Mesenteric fat pad (tissue), 1 donor: Measurements from ENCODE around the gene HEXD. TPM values are rescaled to one million over a fixed set of nuclear protein-coding genes. Genes with fewer than 3 reads are reported as not detected.
"Not testable (repeated sequence)": the region's sequence is repeated elsewhere in the genome, so short reads cannot be mapped to it uniquely, and the experiment has no call there.

Source experiments
- DNase-seq: peaks from one replicate; pipeline ENCODE4 v3.0.0-alpha.2; 2020; ENCODE audit warnings: low spot score
- total RNA-seq: library from RNA; stranded (reverse); fragmentation: NEBNext Ultra II Directional; extraction: Animal tissue kit (Norgen Biotek cat#: 25700); gene quantifications from one replicate; pipeline ENCODE4 v1.2.1, GENCODE V29; 2021
- donor health status: DM: yes; HTN: yes; CAD: no.

Gene HEXD
- total RNA-seq, 1 donor from 2014 or later: 24.1 TPM

DNA sequence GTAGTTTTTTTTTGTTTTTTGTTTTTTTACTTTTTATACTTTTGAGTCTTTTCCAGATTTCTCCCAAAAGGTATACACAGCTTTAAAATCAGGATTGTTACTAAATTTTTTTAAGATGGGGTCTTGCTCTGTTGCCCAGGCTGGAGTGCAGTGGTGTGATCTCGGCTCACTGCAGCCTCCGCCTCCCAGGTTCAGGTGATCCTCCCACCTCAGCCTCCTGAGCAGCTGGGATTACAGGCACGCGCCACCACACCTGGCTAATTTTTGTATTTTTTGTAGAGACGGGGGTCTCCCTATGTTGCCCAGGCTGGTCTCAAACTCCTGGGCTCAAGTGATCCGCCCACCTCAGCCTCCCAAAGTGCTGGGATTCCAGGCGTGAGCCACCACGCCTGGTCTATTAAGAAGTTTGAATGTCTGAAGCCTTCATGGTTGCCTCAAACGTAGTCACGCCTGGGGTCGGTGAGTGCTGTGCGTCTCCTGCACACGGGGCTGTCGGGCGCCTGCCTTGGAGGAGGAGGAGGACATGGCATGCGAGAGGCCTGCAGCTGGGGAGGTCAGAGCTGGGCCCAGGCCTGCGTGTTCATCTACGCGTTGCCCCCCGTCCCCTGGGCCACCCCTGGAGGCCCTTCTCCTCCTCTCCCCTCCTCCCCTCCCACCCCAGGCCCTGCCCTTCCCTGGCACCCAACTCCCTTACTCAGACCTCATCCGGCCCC is 35.8 kb upstream of the HEXD start:
- not testable (repeated sequence) for DNase-seq

DNA sequence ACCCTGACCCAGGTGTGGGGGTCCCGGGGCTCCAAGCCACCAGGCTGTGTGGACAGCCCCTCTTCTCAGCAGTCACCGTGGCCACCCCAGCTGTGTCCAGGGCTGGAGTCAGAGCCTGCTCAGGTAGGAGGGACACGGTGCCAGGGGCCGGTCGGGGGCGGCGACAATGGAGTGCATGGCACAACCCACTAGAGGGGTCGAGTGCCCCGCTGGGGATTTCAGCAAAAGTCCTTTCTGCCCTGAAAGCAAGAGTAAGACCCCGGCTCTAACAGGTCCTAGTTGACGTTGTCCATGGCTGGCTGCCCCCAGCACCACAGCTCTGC is 35.3 kb upstream of the HEXD start:
- DNase-seq: no peak

DNA sequence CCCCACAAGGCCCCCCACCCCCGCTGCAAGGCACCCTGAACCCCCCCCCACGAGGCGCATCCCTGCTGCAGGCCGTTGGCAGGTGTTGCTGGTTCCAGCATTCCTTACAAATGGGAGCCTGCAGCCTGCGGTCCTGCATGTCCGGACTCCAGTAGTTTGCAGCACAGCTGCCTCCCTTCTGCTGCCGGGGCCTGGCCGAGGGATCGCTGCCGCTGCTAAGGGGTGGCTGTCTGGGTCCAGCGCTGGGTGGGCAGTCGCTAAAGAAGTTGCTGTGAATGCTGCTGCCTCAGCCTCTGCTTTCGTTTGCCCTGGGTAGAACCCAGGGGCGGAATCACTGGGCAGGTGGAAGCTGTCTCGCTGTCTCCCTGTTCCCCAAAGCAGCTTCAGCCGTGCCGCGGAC is 34.7 kb upstream of the HEXD start:
- no peak for DNase-seq

DNA sequence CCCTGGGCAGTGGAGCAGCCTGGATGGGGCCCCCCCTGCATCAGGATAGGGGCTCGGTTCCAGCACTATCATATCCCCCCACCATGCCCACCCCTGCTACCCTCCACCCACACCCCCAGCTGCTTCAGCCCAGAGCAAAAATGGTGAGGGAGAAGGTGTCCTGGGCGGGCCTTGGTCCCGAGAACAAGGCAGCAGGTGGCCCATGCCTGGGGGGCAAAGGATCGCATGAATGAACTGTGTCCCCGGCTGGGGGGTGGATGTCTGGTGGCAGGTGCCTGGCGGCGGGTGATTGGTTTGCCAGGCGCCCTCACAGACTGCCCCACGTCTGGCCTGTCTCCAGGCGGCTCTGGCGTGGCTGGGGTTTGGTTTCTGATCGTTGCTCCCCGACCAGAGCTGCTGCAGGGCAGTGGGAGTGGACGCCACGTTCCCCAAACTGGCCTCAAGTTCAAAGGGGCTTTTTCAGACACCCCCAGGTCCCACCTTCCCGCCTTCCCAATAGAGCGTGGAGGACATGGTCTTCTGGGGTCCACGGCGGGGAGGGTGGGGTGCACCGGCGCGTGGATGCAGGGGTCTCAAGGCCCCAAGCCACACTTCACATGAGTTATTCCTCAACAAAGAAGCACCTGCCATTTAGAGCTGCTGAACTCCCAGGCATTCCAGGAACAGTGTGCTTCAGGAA is 34.0 kb upstream of the HEXD start:
- DNase-seq: no peak

DNA sequence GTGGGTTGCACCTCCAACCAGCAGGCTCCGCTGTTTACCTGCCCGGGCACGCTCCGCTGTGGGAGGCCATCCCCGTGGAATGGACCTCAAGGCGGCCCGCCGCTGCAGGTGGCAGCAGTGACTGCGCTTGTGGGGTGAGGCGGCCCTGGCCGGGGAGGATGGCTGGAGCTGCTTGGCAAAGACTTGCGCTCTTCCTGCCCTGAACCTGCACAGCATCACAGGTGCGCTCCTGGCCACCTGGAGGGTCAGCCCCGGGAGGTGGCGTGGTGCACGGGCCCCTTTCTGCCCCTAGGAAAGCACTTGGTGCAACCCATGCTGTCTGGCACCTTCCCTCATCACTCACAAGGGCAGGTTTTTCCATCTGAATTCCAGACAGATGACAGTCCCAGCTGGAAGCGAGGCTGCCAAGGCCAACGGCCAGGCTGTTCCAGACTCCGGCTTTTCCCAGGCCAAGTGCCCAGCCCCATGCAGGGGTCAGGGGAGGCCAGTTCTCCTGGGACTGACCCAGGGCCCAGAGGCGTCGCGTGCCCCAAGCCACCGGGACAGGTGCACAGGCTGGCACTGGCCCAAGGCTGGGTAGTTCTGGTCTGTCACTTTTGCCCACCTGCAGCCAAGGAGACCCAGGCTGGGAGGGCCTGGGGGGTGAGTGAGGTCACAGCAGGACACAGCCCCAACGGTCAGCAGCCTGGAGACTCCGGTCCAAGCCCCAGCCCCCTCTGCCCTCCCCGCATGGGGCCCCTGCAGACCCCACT is 33.2 kb upstream of the HEXD start:
- DNase-seq: no peak

DNA sequence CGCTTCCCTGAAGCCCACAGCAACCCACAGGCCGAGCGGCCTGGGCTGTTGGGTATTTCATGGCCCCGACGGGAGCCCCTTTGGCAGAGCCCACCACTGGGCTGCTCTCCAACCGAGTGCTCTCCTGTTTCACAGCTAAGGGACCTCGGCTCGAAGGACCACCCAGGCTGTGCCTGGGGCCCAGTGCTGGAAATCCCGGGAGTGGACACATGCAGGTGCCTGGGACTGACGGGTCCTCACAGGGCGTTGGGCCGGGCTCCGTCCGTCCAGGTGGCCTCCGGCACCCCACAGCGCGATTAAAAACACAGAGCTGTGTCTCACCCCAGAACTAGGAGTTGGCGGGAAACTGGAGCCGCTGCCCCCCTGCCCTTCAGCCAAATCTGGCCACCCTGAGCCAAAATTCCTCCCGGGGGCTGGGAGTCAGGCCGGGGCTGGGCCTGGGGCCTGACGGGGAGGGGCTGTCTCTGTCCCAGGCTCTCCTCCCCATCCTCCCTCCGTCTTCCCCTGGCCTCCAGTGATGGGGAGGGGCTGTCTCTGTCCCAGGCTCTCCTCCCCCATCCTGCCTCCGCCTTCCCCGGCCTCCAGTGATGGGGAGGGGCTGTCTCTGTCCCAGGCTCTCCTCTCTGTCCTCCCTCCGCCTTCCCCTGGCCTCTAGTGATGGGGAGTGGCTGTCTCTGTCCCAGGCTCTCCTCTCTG is 32.4 kb upstream of the HEXD start:
- DNase-seq: no peak

DNA sequence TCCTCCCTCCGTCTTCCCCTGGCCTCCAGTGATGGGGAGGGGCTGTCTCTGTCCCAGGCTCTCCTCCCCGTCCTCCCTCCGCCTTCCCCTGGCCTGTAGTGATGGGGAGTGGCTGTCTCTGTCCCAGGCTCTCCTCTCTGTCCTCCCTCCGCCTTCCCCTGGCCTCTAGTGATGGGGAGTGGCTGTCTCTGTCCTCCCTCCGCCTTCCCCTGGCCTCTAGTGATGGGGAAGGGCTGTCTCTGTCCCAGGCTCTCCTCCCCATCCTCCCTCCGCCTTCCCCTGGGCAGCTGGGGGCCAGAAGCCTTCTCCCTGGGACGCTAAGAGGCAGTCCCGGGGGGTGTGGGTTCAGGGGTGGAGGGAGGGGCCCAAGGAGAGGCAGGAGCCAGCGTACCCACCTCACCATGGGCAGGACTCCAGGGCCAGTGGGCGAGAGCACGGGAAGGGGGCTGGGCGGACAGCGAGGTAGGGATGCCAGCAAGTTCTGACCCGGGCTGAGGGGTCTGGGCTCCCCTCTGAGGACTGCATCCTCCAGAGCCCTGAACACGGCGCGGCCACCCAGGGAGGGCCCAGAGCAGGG is 31.8 kb upstream of the HEXD start:
- no peak for DNase-seq

DNA sequence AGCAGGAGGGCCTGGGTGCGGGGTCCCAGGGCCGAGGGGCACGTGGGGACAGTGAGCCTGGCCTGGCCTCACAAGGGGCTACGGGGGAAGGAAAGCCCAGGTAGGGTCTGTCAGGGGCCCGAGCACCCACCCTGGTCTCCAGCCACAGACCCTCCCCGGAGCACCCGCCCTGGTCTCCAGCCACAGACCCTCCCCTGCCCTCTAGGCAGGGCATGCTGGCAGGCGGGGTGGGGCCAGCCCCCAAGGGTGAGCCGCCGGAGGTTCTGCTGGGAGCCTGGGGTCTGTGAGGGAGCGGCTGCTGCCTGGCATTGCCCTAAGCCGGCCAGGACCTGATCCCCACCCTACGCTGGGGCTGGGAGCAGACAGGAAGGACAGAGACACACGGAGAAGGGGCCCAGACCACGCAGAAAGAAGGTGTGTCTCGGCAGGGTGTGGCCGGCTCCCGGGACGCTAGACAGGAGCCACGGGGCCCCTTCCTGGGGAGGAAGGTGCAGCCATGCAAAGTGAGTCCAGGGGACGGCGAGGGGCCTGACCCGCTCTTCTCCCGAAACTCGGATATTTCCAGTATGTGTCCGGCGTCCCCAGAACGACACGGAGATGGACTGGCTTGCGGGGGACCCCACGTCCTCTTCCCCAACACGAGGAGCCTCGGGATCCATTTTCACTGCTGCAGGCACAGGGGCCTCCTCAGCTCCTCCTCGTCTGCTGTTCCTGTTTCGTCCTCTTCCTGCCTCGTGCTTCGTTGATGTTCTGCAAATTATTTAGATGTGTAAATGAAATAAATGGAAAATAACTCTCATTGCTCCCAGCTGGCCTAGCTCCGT is 31.1 kb upstream of the HEXD start:
- DNase-seq: no peak

DNA sequence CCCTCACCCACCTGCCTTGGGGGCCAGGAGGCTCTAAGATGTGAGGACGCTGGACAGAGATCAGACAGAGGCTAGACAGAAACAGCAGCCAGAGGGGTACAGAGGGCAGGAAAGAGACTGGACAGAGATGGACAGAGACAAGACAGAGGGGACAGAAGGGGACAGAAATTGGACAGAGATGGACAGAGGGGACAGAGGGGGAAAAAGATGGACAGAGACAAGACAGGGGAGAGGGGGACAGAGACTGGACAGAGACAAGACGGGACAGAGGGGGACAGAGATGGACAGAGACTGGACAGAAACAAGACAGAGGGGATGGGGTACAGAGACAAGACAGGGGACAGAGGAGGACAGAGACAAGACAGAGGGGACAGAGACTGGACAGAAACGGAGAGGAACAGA is 30.4 kb upstream of the HEXD start:
- no peak for DNase-seq

DNA sequence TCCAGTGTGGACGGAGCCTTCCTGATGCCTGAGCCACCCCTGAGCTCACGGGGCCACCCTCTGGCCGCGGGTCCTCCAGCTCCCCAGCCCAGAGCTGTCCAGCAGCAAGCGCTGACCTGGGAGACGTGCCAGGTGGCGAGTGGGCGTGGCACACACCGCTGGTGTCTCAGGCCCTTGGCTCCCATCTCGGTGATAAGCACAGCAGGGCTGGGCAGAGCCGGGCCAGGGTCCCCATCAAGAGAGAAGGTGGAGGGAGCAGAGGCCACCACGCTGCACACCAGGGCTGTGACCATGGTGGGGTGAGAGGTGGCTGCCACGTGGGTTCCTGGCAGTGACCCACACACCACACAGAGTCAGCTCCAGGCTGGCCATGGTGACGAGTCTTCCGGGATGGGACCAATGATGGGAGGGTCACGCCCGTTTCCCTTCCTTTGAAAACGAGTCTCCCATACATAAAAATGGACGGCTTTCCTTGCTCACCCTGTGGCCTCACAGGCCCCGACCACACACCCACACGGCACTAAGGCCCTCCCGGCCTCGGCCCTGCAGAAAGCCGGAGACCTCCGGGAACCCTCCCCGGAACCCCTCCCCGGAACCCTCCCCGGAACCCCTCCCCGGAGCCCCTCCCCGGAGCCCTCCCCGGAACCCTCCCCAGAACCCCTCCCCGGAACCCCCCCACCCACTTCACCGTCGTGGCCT is 29.8 kb upstream of the HEXD start:
- no peak for DNase-seq

DNA sequence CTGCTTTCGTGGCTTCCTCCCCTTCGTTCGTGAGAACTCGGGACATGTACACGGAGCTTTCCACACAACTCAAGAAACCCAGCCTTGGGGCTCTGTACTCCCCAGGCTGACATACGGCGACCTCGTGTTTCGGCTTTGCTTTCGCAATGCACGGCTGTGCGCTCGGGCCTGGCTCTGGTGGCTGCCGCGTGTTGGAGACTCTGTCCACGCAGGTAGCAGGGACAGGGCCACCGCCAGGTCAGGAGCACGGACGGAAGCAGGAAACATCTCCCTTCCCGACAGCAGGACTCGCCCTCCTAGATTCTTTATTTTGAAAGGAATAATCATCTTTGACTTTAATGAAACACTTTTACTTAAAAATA is 29.2 kb upstream of the HEXD start:
- DNase-seq: no peak

DNA sequence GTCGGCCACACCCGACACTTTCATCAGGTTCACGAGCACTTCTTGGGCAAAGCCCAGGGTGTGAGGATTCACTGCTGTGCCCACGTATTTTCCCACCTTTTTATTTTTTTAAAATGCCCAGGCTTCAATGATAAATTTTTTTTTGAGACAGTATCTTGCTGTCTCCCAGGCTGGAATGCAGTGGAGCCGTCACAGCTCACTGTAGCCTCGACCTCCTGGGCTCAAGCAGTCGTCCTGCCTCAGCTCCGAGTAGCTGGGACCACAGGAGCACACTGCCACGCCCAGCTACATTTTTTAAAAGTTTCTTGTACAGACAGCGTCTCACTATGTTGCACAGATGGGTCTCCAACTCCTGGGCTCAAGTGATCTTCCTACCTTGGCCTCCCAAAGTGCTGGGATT is 28.8 kb upstream of the HEXD start:
- no peak for DNase-seq

DNA sequence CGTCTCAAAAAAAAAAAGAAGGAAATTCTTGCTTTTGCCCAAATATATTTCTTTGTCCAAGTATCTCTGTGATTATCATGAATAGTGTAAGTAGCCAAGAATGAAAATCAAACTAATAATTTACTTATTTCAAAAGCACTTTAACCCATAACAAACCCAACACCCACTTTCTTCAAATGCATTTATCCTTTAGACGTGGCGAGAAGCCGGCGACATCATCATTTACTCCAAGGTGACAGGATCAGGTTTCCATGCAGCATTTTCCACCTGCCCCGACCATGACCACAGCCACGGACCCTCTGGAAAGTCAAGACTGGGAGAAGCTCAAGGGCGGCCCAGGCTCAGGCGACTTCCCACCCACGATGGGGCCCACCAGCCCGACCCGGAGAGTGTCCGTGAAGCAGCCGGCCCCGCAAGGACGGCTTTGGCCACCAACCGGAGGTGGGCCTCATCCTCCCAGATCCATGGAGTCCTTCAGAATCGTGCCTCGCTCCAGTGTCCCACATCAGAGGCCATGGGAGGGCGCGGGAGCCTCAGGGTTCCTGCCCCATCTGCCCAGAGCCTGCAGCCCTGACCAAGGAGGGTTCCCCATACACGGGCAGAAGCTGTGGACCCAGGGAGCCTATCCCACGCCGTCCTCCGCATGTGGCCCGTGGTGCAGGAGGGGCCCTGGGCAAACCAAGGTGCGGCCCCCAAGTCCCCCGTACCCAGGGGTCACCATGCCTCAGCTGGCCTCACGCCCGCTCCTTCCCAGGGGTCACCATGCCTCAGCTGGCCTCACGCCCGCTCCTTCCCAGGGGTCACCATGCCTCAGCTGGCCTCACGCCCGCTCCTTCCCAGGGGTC is 27.9 kb upstream of the HEXD start:
- DNase-seq: no peak

DNA sequence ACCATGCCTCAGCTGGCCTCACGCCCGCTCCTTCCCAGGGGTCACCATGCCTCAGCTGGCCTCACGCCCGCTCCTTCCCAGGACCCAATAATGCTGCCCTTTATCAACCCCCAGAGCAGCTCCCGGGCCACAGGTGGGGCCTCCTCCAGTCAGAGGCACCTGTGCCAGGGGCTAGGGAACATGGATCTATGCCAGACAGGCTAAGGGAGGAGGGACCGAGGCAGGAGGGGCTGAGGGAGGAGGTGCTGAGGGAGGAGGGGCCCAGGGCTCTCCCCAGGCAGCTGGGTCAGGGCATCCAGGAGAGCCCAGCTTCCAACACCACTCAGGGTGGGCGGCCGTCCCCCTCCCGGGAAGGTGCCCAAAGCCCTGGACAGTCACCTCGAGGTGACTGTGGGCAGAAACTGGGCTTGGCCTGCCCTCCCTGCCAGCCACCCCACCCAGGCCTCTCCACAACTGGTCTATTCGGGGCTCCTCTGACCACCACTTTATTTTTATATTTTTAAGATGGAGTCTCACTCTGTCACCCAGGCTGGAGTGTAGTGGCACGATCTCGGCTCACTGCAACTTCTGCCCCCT is 27.2 kb upstream of the HEXD start:
- DNase-seq: no peak

DNA sequence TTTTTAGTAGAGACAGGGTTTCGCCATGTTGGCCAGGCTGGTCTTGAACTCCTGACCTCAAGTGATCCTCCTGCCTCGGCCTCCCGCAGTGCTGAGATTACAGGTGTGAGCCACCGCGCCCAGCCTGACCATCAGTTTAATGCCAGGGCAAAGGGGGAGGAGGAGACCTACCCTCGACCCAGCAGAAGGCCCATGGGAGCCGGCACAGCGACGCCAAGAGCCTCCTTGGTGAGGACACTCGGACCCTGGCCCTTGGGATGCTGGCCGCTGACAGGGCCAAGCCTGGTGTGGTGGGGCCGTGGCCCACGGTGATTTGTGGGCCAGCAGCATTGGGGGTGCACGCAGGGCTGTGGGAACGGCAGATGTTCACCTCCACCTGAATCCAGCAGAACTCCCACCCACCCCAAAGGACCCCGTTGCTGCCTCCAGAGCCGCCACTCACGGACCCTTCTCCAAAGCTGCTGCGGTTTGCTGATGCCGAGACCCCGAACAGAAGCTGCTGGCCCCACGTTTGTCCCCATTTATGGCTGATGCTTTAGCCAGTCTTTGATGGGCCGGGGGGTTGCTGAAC is 26.6 kb upstream of the HEXD start:
- DNase-seq: no peak

DNA sequence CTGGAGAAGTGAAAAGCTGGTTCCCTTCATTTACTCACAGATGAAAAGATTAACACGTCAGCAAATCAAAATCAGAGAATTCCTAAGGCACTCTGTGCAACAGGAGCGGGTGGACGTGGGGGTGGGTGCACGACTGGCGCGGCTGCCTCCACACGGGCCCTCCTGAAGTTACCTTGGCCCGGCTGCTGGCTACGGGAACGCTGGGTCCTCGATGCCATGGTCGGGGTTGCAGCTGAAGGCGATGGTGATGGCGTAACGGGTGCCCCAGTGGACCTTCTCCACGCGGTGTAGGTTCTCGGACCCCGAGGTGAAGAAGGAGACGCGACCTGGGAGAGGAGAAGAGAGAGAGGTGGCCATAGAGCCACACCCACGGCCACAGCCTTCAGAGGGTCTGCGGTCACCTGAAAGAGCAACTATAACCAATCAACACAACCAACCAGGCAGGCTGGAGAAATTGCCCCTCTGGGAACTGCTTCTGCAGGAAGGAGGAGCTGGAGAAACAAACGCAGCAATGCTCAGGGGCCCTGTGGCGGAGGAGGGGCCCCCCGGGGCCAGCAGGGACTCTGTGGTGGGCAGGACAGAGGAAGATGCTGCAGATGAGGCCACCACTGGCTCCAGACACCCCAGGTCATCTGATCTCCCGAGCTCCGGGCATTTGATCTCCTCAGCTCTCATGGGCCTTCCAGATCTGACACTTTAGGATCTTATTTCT is 25.8 kb upstream of the HEXD start:
- no peak for DNase-seq

DNA sequence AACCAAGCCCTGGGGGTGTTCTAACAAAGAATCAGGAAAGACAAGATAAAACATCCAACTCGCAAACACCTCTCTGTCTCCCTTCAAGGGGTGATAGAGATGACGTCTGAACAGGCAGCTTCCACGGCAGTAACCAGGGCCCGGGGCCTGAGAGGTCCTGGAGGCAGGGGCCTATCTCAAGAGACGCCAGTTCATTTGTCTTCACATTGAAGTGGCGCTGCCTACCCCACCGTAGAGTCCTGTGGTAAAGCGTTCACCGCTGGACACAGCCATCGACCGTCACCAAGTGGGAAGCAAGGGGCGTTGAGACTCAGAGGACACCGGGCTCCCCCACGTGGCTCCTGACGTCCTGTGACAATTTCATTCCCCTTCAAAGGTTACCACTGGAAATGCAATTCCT is 25.2 kb upstream of the HEXD start:
- no peak for DNase-seq

DNA sequence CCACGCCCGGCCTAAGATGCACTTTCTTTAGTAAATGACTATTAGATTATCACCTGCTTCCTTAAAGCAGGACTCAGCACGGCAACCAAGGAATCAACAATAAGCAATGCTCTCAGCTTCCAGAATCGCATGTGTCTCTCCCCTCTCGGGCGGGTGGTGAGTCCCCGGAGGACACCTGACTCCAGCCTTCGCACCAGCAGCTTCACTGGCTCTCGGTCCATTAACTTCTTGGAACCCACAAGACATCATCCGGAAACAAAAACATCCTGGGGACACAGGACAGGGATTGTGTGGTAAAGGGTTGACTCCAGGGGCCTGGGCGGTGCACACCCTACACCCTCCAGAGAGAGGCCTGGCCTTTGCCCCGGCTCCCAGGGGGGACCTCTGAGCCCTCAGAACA is 23.9 kb upstream of the HEXD start:
- no peak for DNase-seq
